Smooth muscle cell (in vitro differentiated cells): Measurements from ENCODE around the gene HIC2. TPM values are rescaled to one million over a fixed set of nuclear protein-coding genes. Genes with fewer than 3 reads are reported as not detected.
"Not testable (repeated sequence)": the region's sequence is repeated elsewhere in the genome, so short reads cannot be mapped to it uniquely, and the experiment has no call there.

Experiments
- DNase-seq: peaks from one replicate; lab custom pipeline; 2025; ENCODE audit not compliant: unreplicated experiment; lab: John Stamatoyannopoulos, UW
- H2AFZ ChIP-seq: fragments of 200-600 bp; sonication (generic); 2 replicates; pipeline ENCODE4 v1.6.0; 2016; ENCODE audit warnings: antibody characterized with exemption, low read depth, mild to moderate bottlenecking
- H3F3A ChIP-seq: fragments of 200-600 bp; sonication (generic); 2 replicates; pipeline ENCODE4 v1.6.0; 2017; ENCODE audit warnings: antibody characterized with exemption, low read depth
- H3K27ac ChIP-seq: fragments of 200-600 bp; sonication (generic); 2 replicates; pipeline ENCODE4 v1.5.1; 2016; ENCODE audit warnings: low read depth, mild to moderate bottlenecking
- H3K27me3 ChIP-seq: fragments of 200-600 bp; sonication (generic); 2 replicates; pipeline ENCODE4 v1.6.1; 2016; ENCODE audit warnings: low read depth, mild to moderate bottlenecking
- H3K36me3 ChIP-seq: fragments of 200-600 bp; sonication (generic); 2 replicates; pipeline ENCODE4 v1.5.1; 2016; ENCODE audit warnings: low read depth
- H3K4me1 ChIP-seq: fragments of 200-600 bp; sonication (generic); 2 replicates; pipeline ENCODE4 v1.5.1; 2016; ENCODE audit warnings: low read depth
- H3K4me2 ChIP-seq: fragments of 200-600 bp; sonication (generic); 2 replicates; pipeline ENCODE4 v1.6.0; 2016; ENCODE audit warnings: mild to moderate bottlenecking
- H3K4me3 ChIP-seq: fragments of 200-600 bp; sonication (generic); 2 replicates; pipeline ENCODE4 v1.5.1; 2016; ENCODE audit warnings: mild to moderate bottlenecking
- H3K79me2 ChIP-seq: fragments of 200-600 bp; sonication (generic); 2 replicates; pipeline ENCODE4 v1.6.0; 2016; ENCODE audit warnings: low read depth, mild to moderate bottlenecking
- H3K9ac ChIP-seq: fragments of 200-600 bp; sonication (generic); 2 replicates; pipeline ENCODE4 v1.6.0; 2016; ENCODE audit warnings: low read depth
- H3K9me3 ChIP-seq: fragments of 200-600 bp; sonication (generic); replicated peaks from 2 replicates; pipeline ENCODE4 v1.5.1; 2016; ENCODE audit warnings: low read depth
- H4K20me1 ChIP-seq: fragments of 200-600 bp; sonication (generic); 2 replicates; pipeline ENCODE4 v1.6.0; 2016; ENCODE audit warnings: low read depth
- WGBS: methylation state at CpG from one replicate; pipeline ENCODE4 v1.1.7; 2016; ENCODE audit warnings: low lambda C conversion rate; 5-methylcytosine and 5-hydroxymethylcytosine counted together
- polyA plus RNA-seq: library from polyadenylated mRNA; unstranded; fragments of >200 nt; fragmentation: Nextera tagmentation; extraction: Ambion mirVana; gene quantifications from 2 replicates; pipeline ENCODE4 v1.2.1, GENCODE V29; 2016
- total RNA-seq: library from RNA; depleted of rRNA; stranded (reverse); fragments of >200 nt; gene quantifications from 2 replicates; pipeline ENCODE4 v1.2.3, GENCODE V29; 2014

HIC2 gene
- total and polyA plus RNA-seq, 2 experiments from 2014 or later: 4.8 to 8.5 TPM

GRCh38 chr22:21420180-21420763 lies 3.1 kb downstream of the HIC2 start:
- Histone ChIP-seq H3K4me2 (peak overlapping the region; percentile 77), H3K4me3 (peak overlapping the region; percentile 32), H3K27ac (peak overlapping the region; percentile 49)
- H3K9me3 ChIP-seq, H3K27me3 ChIP-seq, H3K4me1 ChIP-seq, H3F3A ChIP-seq, H3K9ac ChIP-seq, DNase-seq, H3K36me3 ChIP-seq, H2AFZ ChIP-seq, H4K20me1 ChIP-seq, H3K79me2 ChIP-seq: not testable (repeated sequence)
- 7% methylated on average over 8 of the region's 19 CpGs for WGBS

- not testable (repeated sequence) for H3K36me3 ChIP-seq, H3K4me1 ChIP-seq, H4K20me1 ChIP-seq, H3K79me2 ChIP-seq, H3K27me3 ChIP-seq, H3K4me2 ChIP-seq, H3K27ac ChIP-seq, DNase-seq, H3K4me3 ChIP-seq, H3K9me3 ChIP-seq, H2AFZ ChIP-seq, H3F3A ChIP-seq, H3K9ac ChIP-seq
- no CpG with 5 or more reads among the region's 12 CpGs for WGBS
Observed at GRCh38 chr22:21424084-21424709, 7.0 kb downstream of the HIC2 start.

GRCh38 chr22:21434378-21435233 lies 17.4 kb downstream of the HIC2 start:
- not testable (repeated sequence) for H3K27me3 ChIP-seq, H2AFZ ChIP-seq, H3K4me1 ChIP-seq, H3F3A ChIP-seq, H3K9ac ChIP-seq, H3K79me2 ChIP-seq, H3K27ac ChIP-seq, H3K4me3 ChIP-seq, H4K20me1 ChIP-seq, H3K36me3 ChIP-seq, DNase-seq, H3K4me2 ChIP-seq, H3K9me3 ChIP-seq
- no CpG with 5 or more reads among the region's 15 CpGs for WGBS

- H3K9me3 ChIP-seq, H3K27ac ChIP-seq: not testable (repeated sequence)
Observed at GRCh38 chr22:21435998-21436810, 19.0 kb downstream of the HIC2 start.

GRCh38 chr22:21438013-21438412 lies 20.8 kb downstream of the HIC2 start:
- not testable (repeated sequence) for H3K36me3 ChIP-seq, H3K4me3 ChIP-seq, H3K9me3 ChIP-seq, H3K27me3 ChIP-seq, H3K79me2 ChIP-seq, H3K4me2 ChIP-seq, H3K27ac ChIP-seq, H3F3A ChIP-seq, H3K9ac ChIP-seq, DNase-seq, H2AFZ ChIP-seq, H3K4me1 ChIP-seq
- WGBS: 90% methylated on average over 5 of the region's 6 CpGs
- peaks cover 13% of the 10 kb centered on the region for H4K20me1 ChIP-seq

More at GRCh38 chr22:21435998-21436810, 19.0 kb downstream of the HIC2 start:
- 74% methylated on average over 4 of the region's 12 CpGs for WGBS
- H4K20me1 ChIP-seq, H3K36me3 ChIP-seq, H3K4me1 ChIP-seq, H3K4me3 ChIP-seq, H2AFZ ChIP-seq, H3F3A ChIP-seq, DNase-seq, H3K9ac ChIP-seq, H3K4me2 ChIP-seq, H3K79me2 ChIP-seq, H3K27me3 ChIP-seq: not testable (repeated sequence)

GRCh38 chr22:21440018-21440636 lies 23.0 kb downstream of the HIC2 start:
- not testable (repeated sequence) for H3K27me3 ChIP-seq, DNase-seq, H3F3A ChIP-seq, H3K9me3 ChIP-seq, H3K9ac ChIP-seq, H3K4me2 ChIP-seq, H3K79me2 ChIP-seq, H3K4me1 ChIP-seq, H3K4me3 ChIP-seq, H3K27ac ChIP-seq, H2AFZ ChIP-seq, H3K36me3 ChIP-seq
- no CpG with 5 or more reads among the region's 10 CpGs for WGBS
- H4K20me1 ChIP-seq: peaks cover 34% of the 10 kb centered on the region

GRCh38 chr22:21440676-21441075 lies 23.5 kb downstream of the HIC2 start:
- not testable (repeated sequence) for H3K27me3 ChIP-seq, H3K27ac ChIP-seq, H3K9ac ChIP-seq, H3F3A ChIP-seq, H3K4me3 ChIP-seq, H3K4me2 ChIP-seq, H3K4me1 ChIP-seq, H3K36me3 ChIP-seq, H2AFZ ChIP-seq, DNase-seq, H3K9me3 ChIP-seq, H3K79me2 ChIP-seq
- peaks cover 39% of the 10 kb centered on the region for H4K20me1 ChIP-seq
- no CpG with 5 or more reads among the region's 16 CpGs for WGBS
